Activated CD4-positive, CD25-positive, alpha-beta regulatory T cell treated with anti-CD3 and anti-CD28 coated beads, Interleukin-2, amount 50 U/mL, for 16 hours (primary cell): ENCODE results near the gene NAPA.
A peak's percentile ranks its signal among the peaks of the same experiment; 100 is the strongest.
"Not testable (repeated sequence)": the region's sequence is repeated elsewhere in the genome, so short reads cannot be mapped to it uniquely, and the experiment has no call there.

ENCODE experiments used
- DNase-seq: peaks from one replicate; pipeline ENCODE4 v3.0.0-alpha.2; 2020; ENCODE audit warnings: low read depth, low spot score

The NAPA gene

GRCh38 chr19:47486220-47486619, 28.6 kb downstream of the NAPA start:
- DNase-seq: not testable (repeated sequence)

DNA sequence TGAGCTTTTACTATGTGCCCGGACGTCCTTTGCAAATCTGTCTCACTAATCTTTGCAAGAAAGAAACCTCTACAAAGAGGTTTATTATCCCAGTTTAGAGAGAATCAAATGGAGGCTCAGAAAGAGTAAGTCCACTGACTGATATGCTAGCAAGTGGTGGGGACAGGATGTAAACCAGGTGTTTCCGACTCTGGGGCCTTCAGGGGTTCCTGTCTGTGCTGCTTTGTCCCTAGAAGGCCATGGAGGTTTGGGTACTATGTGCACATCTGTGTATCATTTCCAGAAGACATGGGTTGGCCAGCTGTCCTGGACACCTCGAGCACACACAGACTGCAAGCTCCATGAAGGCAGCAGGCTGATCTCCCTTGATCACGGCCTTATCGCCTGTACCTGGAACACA, 29.7 kb downstream of the NAPA start:
- no peak for DNase-seq

DNA sequence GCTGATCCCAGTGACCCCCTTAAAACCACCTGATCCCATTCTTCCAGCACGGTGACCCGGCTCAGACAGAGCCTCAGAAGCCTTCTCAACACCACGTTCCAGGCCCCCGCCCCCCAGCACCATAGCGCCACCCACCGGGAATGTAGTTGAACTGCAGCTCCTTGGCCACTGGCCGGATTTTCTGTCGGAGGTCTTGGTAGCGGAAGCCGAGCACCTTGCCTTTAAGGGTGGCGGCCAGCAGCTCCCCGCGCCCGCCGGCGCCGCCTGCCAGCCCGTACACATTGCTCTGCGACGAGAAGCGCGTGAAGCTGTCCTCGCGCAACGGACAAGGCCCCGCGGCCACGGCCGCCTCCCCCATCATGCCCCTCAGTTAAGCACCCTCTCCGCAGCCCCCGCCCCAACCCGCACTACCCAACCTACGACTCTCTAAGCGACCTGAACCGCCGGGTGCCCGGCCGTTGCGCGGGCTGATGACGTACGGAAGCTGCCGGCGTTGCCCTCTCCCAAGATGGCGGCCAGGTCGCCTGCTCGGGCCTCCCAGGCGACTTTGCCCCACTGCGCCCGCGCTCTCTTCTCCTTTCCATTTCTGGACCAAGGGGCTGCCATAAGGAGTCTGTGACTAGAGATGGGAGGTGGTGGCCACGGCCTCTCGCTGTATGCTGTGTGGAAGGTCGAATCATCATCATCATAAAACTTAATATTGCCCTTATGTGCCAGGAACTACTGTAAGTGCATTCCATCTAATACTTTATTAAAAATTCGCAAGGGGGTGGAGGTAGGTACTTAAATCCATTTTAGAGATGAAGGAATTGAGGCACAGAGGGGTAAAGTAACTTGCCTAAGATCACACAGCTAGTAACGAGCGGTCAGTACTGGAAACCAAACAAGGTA, 30.8 kb downstream of the NAPA start, which contains the start of gene KPTN:
Gene KPTN, minus strand, starts transcription at position 420 of the 891 bp plus-strand sequence. Its CDS starts 59 bp downstream, at position 361.
- DNase-seq: peak; percentile 77

GRCh38 chr19:47483200-47483599, 31.7 kb downstream of the NAPA start:
- DNase-seq: no peak

GRCh38 chr19:47481460-47482052, 33.3 kb downstream of the NAPA start:
- DNase-seq: no peak

DNA sequence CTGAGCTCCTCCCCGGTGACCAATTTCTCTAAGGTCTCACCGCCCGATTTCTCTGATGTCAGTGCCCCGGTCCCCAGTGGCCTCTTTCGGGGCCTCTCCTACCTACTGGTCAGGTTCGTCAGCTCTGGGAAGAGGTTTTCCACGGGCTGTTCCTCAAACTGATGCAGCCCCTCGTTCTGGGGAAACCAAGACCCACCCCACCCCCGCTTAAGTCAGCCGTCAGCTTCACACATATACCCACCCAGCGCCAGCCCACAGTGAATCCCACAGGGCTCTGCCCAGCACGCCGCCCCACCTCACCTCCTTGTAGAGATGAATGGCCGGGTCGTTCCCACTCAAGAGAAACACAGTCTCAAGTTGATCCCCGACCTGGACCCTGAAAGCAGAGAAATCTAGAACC, 34.2 kb downstream of the NAPA start:
- DNase-seq: no peak

GRCh38 chr19:47479701-47480503, 35.0 kb downstream of the NAPA start:
- DNase-seq: no peak

DNA sequence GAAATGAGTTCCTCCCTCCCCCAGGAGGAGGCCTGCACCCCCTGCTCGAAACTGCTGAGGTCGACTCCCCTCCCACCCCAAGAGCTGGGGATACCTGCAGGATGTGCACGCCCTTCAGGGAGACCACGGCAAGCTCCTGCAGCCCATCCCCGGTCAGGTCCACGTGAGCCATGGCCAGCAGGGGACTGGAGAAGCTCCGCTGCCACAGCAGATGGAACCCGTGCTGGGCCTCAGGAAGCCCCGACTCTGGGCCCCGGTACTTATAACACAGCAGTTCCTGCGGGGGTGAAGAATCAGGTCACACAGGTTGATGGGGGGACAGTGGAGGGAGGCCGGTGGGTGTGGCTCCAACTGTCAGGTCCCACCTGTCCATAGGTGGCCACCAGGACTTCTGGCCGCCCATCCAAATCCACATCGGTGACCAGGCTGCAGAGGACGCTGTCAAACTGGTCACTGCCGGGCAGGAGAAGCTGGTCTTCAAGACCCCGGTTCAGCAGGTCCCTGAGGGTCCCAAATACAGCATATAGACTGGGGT, 38.4 kb downstream of the NAPA start:
- no peak for DNase-seq

DNA sequence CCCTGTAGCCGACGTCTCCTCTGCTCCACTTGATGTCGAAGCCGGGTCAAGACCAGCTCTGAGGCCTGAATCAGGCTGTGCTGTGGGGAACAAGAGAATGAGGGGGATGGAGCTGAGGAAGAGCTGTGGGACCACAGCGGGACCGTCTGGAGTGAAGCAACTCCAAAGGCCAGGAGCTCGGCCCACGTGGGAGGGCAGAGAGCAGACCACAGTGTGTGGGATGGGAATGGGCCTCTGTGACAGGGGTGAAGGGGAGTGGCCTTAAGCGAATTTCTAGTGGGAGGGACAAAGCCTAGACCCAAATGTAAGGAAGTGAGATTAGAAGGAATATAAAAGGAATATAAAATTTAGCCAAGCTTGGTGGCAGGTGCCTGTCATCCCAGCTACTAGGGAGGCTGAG, 39.4 kb downstream of the NAPA start:
- DNase-seq: no peak

DNA sequence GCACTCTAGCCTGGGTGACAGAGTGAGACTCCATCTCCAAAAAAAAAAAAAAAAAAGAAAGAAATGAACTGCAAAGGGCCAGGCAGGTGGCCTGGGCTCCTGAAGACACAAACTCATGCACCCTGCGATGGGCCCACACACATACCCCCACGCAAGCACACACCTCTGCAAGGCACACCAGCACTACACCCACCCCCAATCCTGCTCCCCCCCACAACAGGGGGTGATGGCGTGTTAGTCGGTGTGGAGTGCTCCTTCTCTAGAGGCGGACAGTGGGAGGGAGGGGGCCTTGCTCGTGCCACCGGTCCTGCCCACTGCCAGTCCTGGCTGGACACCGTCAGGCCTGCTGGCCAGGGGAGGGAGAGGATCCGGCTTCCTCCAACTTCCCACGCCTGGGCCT, 41.5 kb downstream of the NAPA start:
- no peak for DNase-seq

GRCh38 chr19:47471733-47472457, 43.0 kb downstream of the NAPA start, which contains the start of gene SLC8A2:
Gene SLC8A2 (minus strand): TSS chr19:47471893. CDS start chr19:47466403, 5,490 bp downstream.
- peak; percentile 17 for DNase-seq

DNA sequence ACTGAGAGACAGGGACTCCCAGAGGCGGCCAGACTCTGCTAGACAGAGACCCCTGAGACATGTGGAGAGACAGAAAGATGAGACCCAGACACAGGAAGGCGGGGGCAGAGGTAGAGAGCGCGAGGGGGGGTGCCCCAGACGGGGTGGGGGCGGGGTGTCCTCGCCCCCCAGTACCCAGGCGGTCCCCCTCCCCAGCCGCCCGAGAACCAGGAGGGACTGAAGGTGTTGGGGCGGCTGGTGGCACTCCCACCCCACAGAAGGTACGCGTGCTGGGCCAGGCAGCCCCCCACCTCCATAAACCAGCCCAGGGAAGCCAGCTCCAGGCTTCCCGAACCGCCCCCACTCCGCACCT, 43.5 kb downstream of the NAPA start:
- DNase-seq: no peak

- no peak for DNase-seq
These were observed 44.2 kb downstream of the NAPA start for GRCh38 chr19:47470447-47471195.

DNA sequence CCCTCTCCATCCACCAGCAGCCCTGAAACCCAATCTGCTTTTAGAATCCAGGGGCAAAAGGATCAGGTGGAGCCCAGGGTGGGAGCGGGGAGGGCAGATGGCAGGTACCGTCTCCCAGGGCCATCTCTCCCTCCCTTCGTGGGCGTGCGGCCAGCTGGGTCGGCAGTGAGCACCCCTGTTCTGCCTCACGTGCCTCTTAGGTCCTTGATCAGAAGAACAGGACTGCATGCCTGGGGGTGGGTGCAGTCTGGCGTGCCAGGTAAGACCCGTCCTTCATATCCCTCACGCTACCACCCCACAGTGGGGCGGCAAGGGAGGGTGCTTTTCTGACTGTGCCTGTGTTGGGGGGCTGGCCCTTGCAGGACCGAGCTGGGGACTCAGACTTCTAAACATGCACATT, 45.1 kb downstream of the NAPA start:
- DNase-seq: no peak

GRCh38 chr19:47469363-47469700, 45.5 kb downstream of the NAPA start:
- DNase-seq: no peak

DNA sequence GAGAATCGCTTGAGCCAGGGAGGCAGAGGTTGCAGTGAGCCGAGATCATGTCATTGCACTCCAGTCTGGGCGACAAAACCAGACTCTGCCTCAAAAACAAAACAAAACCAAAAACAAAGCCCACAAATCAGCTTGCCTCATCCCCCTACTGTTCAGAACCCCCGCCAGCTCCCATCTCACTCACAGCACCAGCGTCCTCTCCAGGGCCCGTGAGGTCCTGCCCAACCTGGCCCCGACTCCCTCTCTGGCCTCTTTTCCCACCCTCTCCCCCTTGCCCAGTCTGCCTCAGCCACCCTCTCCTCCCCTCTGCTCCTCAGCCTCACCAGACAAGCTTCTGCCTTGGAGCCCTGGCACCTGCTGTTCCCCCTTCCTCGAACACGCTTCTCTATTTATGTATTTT, 46.9 kb downstream of the NAPA start:
- no peak for DNase-seq

DNA sequence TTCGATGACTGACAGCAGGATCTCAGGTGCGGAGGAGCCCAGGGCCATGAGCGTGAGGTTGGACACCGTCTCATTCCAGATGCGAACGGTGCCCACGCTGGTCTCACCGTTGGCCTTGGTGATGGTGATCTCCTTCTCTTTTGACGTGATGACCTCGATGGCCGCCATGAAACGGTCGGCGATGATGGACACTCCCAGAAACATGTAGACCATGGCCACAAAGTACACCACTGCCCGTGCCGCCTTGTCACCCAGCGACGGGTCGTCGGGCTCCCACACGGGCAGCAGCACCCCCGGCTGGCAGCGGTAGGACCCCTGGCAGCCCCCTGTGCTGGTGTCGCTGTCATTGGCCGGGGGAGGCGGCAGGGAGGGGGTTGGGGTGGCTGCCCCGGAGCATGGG, 48.9 kb downstream of the NAPA start:
- no peak for DNase-seq

- DNase-seq: no peak
These were observed 50.0 kb downstream of the NAPA start for GRCh38 chr19:47464675-47465419.

DNA sequence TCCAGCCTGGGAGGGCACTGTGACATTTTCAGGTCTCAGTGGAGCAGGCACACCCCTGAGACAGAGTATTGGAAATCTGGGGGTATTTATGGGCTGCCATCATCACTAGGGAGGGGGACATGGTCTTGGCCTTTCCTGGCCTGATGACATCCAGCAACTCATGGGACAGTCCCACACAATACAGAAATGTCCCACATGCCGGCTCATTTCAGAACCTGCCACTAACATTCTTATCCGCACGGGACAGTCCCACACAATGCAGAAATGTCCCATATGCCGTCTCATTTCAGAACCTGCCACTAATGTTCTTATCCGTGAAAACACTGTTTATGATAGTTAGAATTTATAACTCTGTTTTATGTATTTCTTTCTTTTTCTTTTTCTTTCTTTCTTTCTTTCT, 53.0 kb downstream of the NAPA start:
- DNase-seq: no peak

GRCh38 chr19:47459477-47459876, 55.4 kb downstream of the NAPA start:
- DNase-seq: no peak
